ENCODE data around the gene CD53. TPM values are rescaled to one million over a fixed set of nuclear protein-coding genes. Genes with fewer than 3 reads are reported as not detected.
"Not testable (repeated sequence)": the region's sequence is repeated elsewhere in the genome, so short reads cannot be mapped to it uniquely, and the experiment has no call there.

Gene CD53
- total RNA-seq, 2 experiments from 2014 or later, result 251 to 257 TPM

DNA sequence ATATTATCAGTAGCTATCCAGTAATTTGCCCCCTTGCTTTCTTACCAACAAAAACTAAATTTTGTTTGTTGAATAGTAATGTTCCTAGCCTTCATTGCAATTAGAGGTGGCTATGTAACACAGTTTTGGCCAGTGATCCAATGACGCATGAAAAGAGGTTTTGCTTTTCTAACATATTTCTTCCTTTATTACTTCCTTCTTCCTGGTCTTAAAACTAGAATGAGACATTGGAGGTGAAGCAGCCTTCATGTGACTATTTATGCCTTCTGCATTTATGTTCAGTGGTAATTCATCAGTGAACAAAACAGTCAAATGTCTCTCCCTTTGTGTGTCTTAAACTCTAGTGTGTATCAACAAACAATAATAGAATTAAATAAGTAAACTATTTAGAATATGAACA, 55.2 kb downstream of the CD53 start:
- DNase-seq (no peak), ATAC-seq (no peak)
- H3K27me3 Mint-ChIP-seq, result no peaks in the 10 kb centered on the region
- no peaks in the 10 kb centered on the region for H3K4me1 Mint-ChIP-seq (ENCODE audit: low read depth)
- POLR2A ChIA-PET, result no interaction called here
- TF ChIP-seq, protein P1, sequence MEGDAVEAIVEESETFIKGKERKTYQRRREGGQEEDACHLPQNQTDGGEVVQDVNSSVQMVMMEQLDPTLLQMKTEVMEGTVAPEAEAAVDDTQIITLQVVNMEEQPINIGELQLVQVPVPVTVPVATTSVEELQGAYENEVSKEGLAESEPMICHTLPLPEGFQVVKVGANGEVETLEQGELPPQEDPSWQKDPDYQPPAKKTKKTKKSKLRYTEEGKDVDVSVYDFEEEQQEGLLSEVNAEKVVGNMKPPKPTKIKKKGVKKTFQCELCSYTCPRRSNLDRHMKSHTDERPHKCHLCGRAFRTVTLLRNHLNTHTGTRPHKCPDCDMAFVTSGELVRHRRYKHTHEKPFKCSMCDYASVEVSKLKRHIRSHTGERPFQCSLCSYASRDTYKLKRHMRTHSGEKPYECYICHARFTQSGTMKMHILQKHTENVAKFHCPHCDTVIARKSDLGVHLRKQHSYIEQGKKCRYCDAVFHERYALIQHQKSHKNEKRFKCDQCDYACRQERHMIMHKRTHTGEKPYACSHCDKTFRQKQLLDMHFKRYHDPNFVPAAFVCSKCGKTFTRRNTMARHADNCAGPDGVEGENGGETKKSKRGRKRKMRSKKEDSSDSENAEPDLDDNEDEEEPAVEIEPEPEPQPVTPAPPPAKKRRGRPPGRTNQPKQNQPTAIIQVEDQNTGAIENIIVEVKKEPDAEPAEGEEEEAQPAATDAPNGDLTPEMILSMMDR (IDR thresholded peaks at IDR 0.05), result no peak
- peaks cover 10% of the 10 kb centered on the region for H3K36me3 Mint-ChIP-seq (ENCODE audit: low read depth)
- intact Hi-C loops (cut with micrococcal nuclease), result no loop called here
- no peak overlapping the region for H3K27ac Mint-ChIP-seq
- no peak overlapping the region for H3K4me3 Mint-ChIP-seq
- H3K9me3 Mint-ChIP-seq, result peaks cover 21% of the 10 kb centered on the region
- CTCF ChIA-PET, result interaction anchor here (1.2 kb wide), 1 partner anchor 99 kb away, joined by 3 read pairs; no protein-coding TSS in a partner anchor

DNA sequence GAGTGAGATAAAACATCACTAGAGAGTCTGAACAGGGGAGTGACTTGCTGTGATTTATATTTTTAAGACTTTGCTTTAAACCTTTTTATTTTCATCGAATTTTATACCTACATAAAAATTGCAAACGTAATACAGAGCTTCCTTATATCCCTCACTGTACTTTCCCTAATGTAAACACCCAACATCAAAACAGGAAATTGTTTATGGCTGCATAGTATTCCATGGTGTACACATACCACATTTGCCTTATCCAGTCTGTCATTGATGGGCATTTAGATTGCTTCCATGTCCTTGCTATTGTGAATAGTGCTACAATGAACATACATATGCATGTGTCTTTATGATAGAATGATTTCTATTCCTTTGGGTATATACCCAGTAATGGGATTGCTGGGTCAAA, 56.0 kb downstream of the CD53 start:
- CTCF ChIA-PET, result no interaction called here
- ATAC-seq (no peak), DNase-seq (no peak)
- Mint-ChIP-seq H3K4me1 (ENCODE audit: low read depth) (no peaks in the 10 kb centered on the region), H3K27me3 (no peaks in the 10 kb centered on the region), H3K36me3 (ENCODE audit: low read depth) (peaks cover 10% of the 10 kb centered on the region), H3K4me3 (no peak overlapping the region), H3K9me3 (peaks cover 21% of the 10 kb centered on the region), H3K27ac (no peak overlapping the region)
- POLR2A ChIA-PET, result no interaction called here
- TF ChIP-seq, protein P1 (IDR thresholded peaks at IDR 0.05), result no peak
- intact Hi-C loops (cut with micrococcal nuclease), result no loop called here

DNA sequence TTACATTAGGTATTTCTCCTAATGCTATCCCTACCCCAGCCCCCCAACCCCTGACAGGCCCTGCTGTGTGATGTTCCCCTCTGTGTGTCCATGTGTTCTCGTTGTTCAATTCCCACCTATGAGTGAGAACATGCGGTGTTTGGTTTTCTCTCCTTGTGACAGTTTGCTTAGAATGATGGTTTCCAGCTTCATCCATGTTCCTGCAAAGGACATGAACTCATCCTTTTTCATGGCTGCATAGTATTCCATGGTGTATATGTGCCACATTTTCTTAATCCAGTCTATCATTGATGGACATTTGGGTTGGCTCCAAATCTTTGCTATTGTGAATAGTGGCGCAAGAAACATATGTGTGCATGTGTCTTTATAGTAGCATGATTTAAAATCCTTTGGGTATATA, 58.1 kb downstream of the CD53 start:
- H3K4me3 Mint-ChIP-seq; POLR2A ChIA-PET; DNase-seq; CTCF ChIA-PET; H3K27me3 Mint-ChIP-seq; ATAC-seq; H3K27ac Mint-ChIP-seq; intact Hi-C loops (cut with micrococcal nuclease); H3K4me1 Mint-ChIP-seq (ENCODE audit: low read depth): not testable (repeated sequence)
- Mint-ChIP-seq H3K9me3 (peaks cover 24% of the 10 kb centered on the region), H3K36me3 (ENCODE audit: low read depth) (peaks cover 14% of the 10 kb centered on the region)

DNA sequence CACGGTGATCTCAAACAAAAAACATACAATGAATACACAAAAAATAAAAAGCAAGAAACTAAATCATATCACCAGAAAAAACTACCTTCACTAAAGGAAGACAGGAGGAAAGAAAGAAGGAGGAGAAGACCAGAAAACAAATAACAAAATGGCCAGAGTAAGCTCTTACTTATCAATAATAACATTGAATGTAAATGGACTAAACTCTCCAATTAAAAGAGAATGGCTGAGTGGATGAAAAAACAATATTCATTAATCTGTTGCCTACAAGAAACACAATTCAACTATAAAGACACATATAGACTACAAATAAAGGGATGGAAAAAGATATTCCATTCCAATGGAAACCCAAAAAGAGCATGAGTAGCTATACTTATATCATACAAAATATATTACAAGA, 63.6 kb downstream of the CD53 start:
- DNase-seq, result no peak
- no peak overlapping the region for H3K27ac Mint-ChIP-seq
- intact Hi-C loops (cut with micrococcal nuclease), result no loop called here
- no peak for ATAC-seq
- CTCF ChIA-PET, result no interaction called here
- POLR2A ChIA-PET, result no interaction called here
- TF ChIP-seq, protein P1 (IDR thresholded peaks at IDR 0.05), result no peak
- peaks cover 19% of the 10 kb centered on the region for H3K9me3 Mint-ChIP-seq
- no peak overlapping the region for H3K4me3 Mint-ChIP-seq
- no peaks in the 10 kb centered on the region for H3K4me1 Mint-ChIP-seq (ENCODE audit: low read depth)
- no peaks in the 10 kb centered on the region for H3K27me3 Mint-ChIP-seq
- H3K36me3 Mint-ChIP-seq (ENCODE audit: low read depth), result peaks cover 6% of the 10 kb centered on the region

DNA sequence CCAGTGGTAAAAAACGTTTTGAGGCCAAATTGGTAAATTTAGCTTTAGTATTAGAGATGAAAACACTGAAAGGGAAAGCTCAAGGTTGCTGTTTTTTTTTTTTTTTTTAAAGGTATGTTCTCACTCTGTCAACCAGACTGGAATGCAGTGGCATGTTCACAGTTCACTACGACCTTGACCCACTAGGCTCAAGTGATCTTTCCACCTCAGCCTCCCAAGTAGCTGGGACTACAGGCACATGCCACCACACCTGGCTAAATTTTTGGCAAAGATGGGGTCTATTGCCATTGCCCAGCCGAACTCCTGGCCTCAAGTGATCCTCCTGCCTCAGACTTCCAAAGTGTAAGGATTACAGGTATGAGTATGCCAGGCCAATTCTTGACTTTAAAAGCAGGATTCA, 71.9 kb downstream of the CD53 start:
- Mint-ChIP-seq H3K27ac (no peak overlapping the region), H3K4me3 (no peak overlapping the region), H3K36me3 (ENCODE audit: low read depth) (peaks cover 34% of the 10 kb centered on the region), H3K27me3 (no peaks in the 10 kb centered on the region), H3K4me1 (ENCODE audit: low read depth) (no peaks in the 10 kb centered on the region), H3K9me3 (peaks cover 3% of the 10 kb centered on the region)
- ChIA-PET CTCF (no interaction called here), POLR2A (interaction anchor here (0.6 kb wide), 1 partner anchor 44 kb away, joined by 3 read pairs; no protein-coding TSS in a partner anchor)
- DNase-seq (no peak), ATAC-seq (no peak)
- TF ChIP-seq, protein P1 (IDR thresholded peaks at IDR 0.05), result no peak
- intact Hi-C loops (cut with micrococcal nuclease), result no loop called here

DNA sequence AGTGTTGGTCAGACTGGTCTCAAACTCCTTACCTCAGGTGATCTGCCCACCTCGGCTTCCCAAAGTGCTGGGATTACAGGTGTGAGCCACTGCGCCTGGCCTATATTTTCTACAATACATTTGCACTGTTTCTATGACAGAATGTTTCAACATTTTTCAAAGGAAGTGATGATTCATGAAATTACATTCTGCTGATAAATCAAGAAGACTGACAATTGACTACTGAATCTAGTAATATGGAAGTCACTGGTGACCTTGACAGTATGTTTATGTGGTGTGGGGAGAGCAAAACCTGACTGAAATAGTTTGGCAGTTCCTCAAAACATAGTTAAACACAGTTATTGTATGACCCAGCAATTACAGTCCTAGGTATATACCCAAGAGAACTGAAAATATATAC, 72.7 kb downstream of the CD53 start:
- POLR2A ChIA-PET, result no interaction called here
- peaks cover 7% of the 10 kb centered on the region for H3K9me3 Mint-ChIP-seq
- CTCF ChIA-PET, result interaction anchor here (1.0 kb wide), 1 partner anchor 85 kb away, joined by 3 read pairs; no protein-coding TSS in a partner anchor
- no peak overlapping the region for H3K27ac Mint-ChIP-seq
- no peak for DNase-seq
- no peak for ATAC-seq
- H3K27me3 Mint-ChIP-seq, result no peaks in the 10 kb centered on the region
- H3K4me1 Mint-ChIP-seq (ENCODE audit: low read depth), result peaks cover 3% of the 10 kb centered on the region
- intact Hi-C loops (cut with micrococcal nuclease), result no loop called here
- no peak overlapping the region for H3K4me3 Mint-ChIP-seq
- H3K36me3 Mint-ChIP-seq (ENCODE audit: low read depth), result peaks cover 42% of the 10 kb centered on the region
- TF ChIP-seq, protein P1 (IDR thresholded peaks at IDR 0.05), result no peak
